ENCODE data around the gene OR2D2.
"Not testable (repeated sequence)": the region's sequence is repeated elsewhere in the genome, so short reads cannot be mapped to it uniquely, and the experiment has no call there.

OR2D2 gene

DNA sequence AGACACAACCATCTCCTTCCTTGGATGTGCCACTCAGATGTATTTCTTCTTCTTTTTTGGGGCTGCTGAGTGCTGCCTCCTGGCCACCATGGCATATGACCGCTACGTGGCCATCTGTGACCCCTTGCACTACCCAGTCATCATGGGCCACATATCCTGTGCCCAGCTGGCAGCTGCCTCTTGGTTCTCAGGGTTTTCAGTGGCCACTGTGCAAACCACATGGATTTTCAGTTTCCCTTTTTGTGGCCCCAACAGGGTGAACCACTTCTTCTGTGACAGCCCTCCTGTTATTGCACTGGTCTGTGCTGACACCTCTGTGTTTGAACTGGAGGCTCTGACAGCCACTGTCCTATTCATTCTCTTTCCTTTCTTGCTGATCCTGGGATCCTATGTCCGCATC, 15.4 kb downstream of the OR2D2 start:
- no peak for DNase-seq

DNA sequence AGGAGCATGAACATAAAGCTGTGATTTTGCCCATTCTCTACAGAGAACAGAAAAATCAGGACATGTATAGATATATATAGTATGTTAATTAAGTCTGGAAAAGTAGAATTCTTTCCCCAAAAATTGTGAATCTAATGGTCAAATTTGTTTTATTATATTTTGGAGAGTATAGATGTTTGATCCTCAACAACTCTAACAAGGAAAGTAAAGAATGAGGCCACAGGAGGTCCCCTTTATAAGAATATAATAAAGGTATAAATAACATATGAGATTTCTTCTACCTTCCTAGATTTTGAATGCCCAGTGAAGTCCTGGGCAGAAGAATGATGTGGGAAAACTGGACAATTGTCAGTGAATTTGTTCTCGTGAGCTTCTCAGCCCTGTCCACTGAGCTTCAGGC, 16.0 kb downstream of the OR2D2 start, which contains the start of gene OR10A4:
Gene OR10A4 (plus strand): TSS at position 301 of the 400 bp plus-strand sequence. CDS start 23 bp downstream, at position 324.
- DNase-seq: no peak

DNA sequence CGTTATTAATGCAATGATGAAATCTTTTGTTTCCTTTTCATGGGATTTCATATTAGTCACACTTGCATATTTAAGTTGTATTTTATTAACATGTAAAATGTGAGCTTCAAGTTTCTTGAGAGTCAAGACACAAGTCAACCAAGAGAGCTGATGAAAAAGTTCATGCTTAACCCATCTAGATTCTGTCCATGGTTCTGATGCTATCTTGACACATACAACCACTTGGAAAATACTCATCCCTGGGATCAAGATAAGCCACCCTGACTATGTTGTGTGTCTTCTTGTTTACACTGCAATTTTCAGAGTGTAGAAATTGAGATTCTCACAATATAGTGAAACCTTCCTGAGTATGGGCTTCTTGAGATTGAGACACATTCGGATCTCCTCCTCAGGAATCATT, 16.5 kb downstream of the OR2D2 start:
- no peak for DNase-seq

DNA sequence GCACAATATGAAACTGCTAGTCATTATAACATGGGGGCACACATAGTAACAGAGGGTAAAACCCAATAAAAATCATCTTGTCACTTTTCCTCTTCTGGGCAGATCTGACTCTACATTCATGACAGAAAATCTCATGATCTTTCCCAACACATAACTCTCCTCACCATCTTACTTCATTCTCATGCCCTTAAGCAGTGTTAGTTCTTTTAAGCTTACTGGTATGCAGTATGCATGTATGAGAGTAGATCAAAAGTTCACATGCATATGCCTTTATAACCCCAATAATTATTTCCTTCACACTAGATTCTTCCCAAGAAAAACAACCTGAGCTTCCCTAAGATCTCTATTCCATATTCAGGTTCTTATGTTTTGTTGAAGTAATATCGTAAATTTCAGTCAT, 21.0 kb downstream of the OR2D2 start:
- no peak for DNase-seq

DNA sequence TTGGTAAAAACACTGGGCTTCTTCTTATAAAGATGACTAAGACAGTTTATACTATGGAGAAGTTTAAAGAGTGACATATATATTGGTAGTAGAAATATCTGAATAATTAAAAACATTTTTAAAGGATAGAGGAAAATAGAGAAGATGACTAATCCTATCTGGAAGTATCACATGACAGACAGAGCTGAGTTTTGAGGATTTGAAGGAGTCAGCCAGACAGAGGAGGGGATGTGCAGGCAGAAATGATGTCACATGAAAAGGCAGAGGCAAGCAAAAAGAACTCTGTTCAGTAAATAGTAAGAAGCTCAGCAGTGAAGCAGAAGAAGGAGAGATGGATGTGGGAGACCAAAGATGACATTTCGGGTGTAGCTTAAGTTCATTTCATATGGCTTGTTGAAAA, 27.9 kb downstream of the OR2D2 start:
- DNase-seq: peak; percentile 27

DNA sequence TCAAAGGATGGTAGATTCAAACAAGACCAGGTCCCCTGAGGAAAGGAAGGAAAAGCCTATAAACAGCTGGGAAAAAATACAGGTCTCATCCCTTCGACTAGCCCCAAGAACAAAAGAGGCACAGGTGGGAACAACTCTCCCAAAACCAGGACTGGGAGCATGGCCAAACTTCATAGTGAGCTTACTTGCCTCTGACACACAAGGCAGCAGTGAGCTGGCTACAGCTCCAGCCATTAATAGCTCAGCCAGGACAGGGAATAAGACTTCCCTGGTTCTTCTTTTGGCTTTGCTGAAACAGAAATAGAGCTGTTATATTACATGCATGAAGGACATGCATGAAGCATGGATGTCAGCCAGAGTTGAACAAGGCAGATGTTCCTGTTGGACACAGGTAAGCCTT, 29.3 kb downstream of the OR2D2 start, which contains the start of gene OR10A2:
Gene OR10A2 (plus strand): TSS at position 97 of the 400 bp plus-strand sequence. CDS start 6,698 bp downstream, outside the sequence.
- DNase-seq: no peak

DNA sequence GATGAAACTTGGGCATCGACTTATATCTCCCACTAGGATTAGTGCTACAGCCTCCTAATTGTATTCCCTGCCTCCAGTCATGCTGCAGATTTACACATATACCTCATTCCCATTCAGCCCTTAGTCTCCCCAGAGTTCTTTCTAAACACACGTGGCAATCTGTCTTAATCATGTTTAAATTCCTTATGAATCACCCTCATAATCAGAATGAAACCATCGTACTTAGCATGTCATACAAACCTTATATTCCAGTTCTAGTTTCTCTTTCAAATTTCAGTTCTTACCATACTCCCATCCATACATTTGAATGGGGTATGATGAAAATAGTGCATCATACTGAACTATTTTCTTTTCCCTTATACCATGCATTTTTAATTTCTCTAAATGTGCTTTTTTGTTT, 35.4 kb downstream of the OR2D2 start:
- DNase-seq: no peak

DNA sequence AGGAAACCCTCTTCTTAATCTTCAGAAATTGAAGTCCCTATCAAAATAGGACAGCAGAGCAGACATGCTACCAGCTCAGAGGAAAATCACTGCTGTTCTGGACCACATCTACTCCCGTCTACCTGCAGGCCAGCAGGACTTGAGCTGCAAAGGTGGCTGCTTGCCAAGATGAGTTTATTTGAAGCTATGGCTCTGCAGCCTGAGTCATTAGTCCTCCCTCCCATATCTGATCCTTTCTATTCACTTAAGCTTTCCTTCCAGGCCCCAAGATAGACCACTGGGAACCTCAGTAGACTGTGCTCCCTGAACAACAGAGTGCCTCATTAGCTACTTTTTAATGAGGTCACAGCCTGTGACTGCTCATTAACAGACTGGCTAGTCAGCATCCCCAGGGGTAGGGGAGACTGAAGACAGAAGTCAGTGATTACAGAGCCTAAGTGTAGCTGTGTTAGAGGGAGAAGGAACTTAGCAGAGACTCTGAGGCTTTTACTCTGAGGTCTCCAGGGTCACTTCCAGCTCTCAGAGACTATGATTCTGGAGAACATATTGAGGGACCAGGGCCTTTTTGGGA, 36.2 kb downstream of the OR2D2 start:
- no peak for DNase-seq

DNA sequence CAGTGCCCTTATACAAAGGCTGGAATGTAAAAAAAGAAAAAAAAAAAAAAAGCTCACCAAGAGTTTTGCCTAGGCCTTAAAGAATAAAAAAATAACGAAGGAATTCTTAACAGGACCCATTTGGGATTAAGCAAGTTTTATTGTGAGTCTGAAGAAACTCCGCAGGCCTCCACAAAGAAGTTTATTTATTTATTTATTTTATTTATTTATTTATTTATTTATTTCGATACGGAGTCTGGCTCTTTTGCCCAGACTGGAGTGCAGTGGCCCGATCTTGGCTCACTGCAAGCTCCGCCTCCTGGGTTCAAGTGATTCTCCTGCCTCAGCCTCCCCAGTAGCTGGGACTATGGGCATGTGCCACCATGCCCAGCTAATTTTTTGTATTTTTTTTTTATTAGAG, 37.5 kb downstream of the OR2D2 start:
- not testable (repeated sequence) for DNase-seq

DNA sequence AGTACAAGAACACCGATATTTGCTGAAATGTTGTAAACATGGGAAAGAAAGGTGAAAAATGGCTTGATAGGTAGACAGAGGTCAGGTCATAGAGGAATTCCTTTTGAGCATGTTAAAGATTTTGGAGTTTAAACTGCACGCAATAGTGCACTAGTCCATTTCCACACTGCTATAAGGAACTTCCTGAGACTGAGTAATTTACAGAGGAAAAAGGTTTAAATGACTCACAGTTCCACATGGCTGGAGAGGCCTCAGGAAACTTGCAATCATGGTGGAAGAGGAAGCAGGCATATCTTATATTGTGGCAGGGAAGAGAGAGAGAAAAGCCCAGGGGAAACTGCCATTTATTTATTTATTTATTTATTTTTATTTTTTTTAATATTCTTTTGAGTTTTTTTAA, 41.8 kb downstream of the OR2D2 start:
- no peak for DNase-seq

DNA sequence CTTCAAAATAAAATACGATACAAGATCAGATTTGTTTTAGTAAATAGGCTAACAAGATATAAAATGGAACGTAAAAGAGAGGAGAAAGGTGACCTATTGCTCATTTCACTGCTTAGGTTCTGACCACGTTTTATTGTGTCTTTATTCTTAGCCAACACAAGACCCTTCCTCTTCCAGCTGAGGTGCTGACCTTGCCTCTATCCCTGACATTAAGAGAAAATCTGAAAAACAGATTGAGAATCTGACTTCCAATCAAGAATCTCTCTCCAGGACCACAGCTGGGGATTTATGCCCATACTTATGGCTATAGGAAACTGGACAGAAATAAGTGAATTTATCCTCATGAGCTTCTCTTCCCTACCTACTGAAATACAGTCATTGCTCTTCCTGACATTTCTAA, 46.9 kb downstream of the OR2D2 start, which contains the start of gene OR10A5:
Gene OR10A5 (plus strand): TSS at position 301 of the 400 bp plus-strand sequence. CDS start 0 bp downstream, at position 301.
- DNase-seq: no peak

DNA sequence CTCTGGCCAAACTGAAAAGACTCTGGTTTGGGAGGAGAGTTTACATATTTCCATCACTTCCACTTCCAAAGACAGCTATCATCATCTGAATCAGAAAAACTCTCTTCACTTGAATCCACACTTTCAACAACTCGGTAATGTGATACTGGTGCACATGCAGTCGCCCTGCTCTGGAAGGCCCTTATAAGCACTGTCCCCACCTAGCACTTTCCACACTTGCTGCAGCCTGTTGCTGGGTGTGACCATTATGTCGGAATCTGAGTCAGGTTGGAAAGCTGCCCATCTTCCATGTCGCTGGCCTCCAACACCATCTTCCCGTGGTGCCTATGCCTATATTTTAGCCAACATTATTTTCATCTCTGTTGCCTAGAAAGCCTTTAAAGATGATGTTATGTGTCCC, 47.9 kb downstream of the OR2D2 start:
- no peak for DNase-seq

DNA sequence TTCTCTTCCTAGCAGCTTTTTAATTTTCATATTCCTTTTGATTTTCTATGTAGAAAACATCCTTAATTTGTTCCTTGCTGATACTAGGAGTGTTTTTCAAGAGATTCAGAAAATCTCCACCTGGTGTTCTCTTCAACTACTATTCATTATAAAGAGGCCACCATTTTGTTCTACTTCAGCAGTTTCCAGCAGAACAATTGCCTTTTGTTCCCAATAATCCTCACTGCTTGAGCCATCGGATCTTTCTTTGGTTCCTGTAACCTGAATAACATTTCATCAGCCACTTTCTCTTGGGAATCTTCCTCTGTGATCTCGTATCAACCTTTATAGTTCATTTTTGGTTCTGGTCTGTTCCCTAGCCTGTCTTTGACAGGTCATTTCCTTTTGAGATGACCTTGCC, 48.6 kb downstream of the OR2D2 start:
- no peak for DNase-seq

DNA sequence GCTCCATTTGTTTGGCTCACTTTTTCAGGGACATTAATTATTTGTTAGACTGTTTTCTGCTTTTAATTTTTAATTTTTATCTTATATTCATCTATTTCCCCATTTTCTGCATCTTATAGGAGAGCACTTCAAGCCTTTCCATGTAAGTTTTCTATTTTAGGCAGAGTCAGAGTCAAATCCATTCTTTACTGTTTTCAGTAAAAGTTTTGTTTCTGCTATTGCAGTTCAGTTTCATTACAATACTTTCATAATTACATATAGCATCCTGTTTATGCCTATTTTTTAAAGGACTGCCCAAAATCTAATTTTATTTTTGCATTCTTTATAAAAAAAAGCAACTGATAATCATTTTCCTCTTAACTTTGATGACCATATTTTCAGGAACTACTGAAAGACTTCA, 50.6 kb downstream of the OR2D2 start:
- DNase-seq: no peak
